HG02870 (cell line): ENCODE data around the gene MAGT1.
"Not testable (repeated sequence)": the region's sequence is repeated elsewhere in the genome, so short reads cannot be mapped to it uniquely, and the experiment has no call there.

Experiments
- ATAC-seq: cut with Tn5 transposase; IDR thresholded peaks from one replicate; pipeline ENCODE4 v1.9.1; 2021; ENCODE audit warnings: mild to moderate bottlenecking, moderate library complexity; ENCODE audit not compliant: unreplicated experiment

MAGT1 gene

GRCh38 chrX:77894921-77895886, at the start of gene MAGT1:
Gene MAGT1 (minus strand): TSS chrX:77895435. CDS start chrX:77895410, 25 bp downstream.
- peak; percentile 90 for ATAC-seq

GRCh38 chrX:77945031-77945430, 49.8 kb upstream of the MAGT1 start:
- ATAC-seq = not testable (repeated sequence)

- ATAC-seq = no peak
Measured at GRCh38 chrX:77938083-77938680, 42.9 kb upstream of the MAGT1 start.

GRCh38 chrX:77937291-77937690, 42.1 kb upstream of the MAGT1 start:
- ATAC-seq = no peak

- no peak for ATAC-seq
Measured at GRCh38 chrX:77936299-77936698, 41.1 kb upstream of the MAGT1 start.

- ATAC-seq = no peak
Measured at GRCh38 chrX:77935886-77936285, 40.7 kb upstream of the MAGT1 start.

- ATAC-seq = no peak
Measured at GRCh38 chrX:77930581-77930980, 35.3 kb upstream of the MAGT1 start.

- ATAC-seq = no peak
Measured at GRCh38 chrX:77925764-77926163, 30.5 kb upstream of the MAGT1 start.

GRCh38 chrX:77924320-77924859, 29.2 kb upstream of the MAGT1 start:
- ATAC-seq = no peak

- no peak for ATAC-seq
Measured at GRCh38 chrX:77922787-77923186, 27.6 kb upstream of the MAGT1 start.

- ATAC-seq = not testable (repeated sequence)
Measured at GRCh38 chrX:77919370-77919769, 24.1 kb upstream of the MAGT1 start.

- no peak for ATAC-seq
Measured at GRCh38 chrX:77918568-77918967, 23.3 kb upstream of the MAGT1 start.

- ATAC-seq = no peak
Measured at GRCh38 chrX:77917294-77917933, 22.2 kb upstream of the MAGT1 start.

GRCh38 chrX:77910108-77910840, 15.0 kb upstream of the MAGT1 start, which contains the start of gene ATP7A:
Gene ATP7A (plus strand): TSS chrX:77910693. CDS start chrX:77971642, 60,949 bp downstream.
- ATAC-seq = peak; percentile 94

GRCh38 chrX:77901506-77901905, 6.3 kb upstream of the MAGT1 start:
- no peak for ATAC-seq

GRCh38 chrX:77900688-77901087, 5.5 kb upstream of the MAGT1 start:
- ATAC-seq = no peak

- ATAC-seq = peak; percentile 58
Measured at GRCh38 chrX:77899081-77899828, 4.0 kb upstream of the MAGT1 start, which contains the start of gene COX7B. Gene COX7B (plus strand): TSS chrX:77899468. CDS start chrX:77899554, 86 bp downstream.

GRCh38 chrX:77893713-77894112, 1.5 kb downstream of the MAGT1 start:
- no peak for ATAC-seq

- no peak for ATAC-seq
Measured at GRCh38 chrX:77892887-77893286, 2.3 kb downstream of the MAGT1 start.

GRCh38 chrX:77881418-77881817, 13.8 kb downstream of the MAGT1 start:
- ATAC-seq = not testable (repeated sequence)
